Measurements from ENCODE around the gene PGF. TPM values are rescaled to one million over a fixed set of nuclear protein-coding genes. Genes with fewer than 3 reads are reported as not detected.

PGF gene
- polyA plus RNA-seq, 3 donors = 0.03 TPM; not detected in 2

DNA sequence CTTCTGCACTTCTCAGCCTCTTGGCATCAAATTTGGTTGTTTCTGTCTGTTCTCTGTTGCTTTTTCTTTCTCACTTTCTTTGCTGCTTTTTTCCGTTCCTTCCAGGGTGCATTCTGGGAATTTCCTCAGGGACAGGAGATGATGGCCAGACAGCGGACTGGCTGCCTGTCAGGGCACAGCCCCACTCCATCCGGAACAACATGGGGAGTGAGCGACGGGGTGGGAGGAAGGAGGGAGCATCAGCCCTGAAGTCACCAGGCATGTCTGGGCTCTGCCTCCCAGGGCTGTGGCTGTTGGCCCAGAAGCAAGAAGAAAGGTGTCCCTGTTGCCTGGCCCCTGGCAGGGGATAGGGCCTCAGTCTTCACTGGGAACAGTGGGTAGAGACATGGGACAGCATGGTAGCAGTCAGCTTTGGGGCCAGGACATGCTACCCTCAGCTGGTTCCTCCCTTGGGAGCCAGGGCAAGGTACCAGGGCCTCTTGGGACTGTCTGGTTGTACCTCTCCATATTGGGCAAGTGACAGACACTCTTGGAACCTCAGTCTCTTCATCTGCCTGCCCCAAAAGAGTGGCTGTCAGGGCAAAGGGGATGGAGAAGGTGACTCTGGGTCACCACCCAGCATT is 8.6 kb downstream of the PGF start:
- peaks cover 5 to 11% (median 5%) of the 10 kb centered on the region in 3 donors for H3K27me3 Mint-ChIP-seq (ENCODE audit: low read depth in 3 of 3)
- no peaks in the 10 kb centered on the region for H3K9me3 ChIP-seq (replicated peaks in 1 of 2; ENCODE audit: control insufficient read depth in 1 of 2, insufficient read depth in 1 of 2, low read length in 2 of 2)
- H3K79me2 ChIP-seq (ENCODE audit: insufficient read depth, low read length) = no peaks in the 10 kb centered on the region
- H3K4me3 Mint-ChIP-seq = no peak overlapping the region
- no peak overlapping the region for H3K27ac Mint-ChIP-seq
- no peak overlapping the region for H3K4me3 ChIP-seq (replicated peaks in 1 of 3; ENCODE audit: low read depth in 2 of 3, low read length in 3 of 3)
- TF ChIP-seq, protein P1, sequence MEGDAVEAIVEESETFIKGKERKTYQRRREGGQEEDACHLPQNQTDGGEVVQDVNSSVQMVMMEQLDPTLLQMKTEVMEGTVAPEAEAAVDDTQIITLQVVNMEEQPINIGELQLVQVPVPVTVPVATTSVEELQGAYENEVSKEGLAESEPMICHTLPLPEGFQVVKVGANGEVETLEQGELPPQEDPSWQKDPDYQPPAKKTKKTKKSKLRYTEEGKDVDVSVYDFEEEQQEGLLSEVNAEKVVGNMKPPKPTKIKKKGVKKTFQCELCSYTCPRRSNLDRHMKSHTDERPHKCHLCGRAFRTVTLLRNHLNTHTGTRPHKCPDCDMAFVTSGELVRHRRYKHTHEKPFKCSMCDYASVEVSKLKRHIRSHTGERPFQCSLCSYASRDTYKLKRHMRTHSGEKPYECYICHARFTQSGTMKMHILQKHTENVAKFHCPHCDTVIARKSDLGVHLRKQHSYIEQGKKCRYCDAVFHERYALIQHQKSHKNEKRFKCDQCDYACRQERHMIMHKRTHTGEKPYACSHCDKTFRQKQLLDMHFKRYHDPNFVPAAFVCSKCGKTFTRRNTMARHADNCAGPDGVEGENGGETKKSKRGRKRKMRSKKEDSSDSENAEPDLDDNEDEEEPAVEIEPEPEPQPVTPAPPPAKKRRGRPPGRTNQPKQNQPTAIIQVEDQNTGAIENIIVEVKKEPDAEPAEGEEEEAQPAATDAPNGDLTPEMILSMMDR (IDR thresholded peaks at IDR 0.05) = peak; percentile 69
- no peak overlapping the region for H3K27ac ChIP-seq (ENCODE audit: low read depth in 1 of 2, low read length in 2 of 2)
- H3K4me1 ChIP-seq (ENCODE audit: control insufficient read depth in 1 of 2, insufficient read depth in 2 of 2, low read length in 2 of 2) = peaks cover 20 to 22% of the 10 kb centered on the region in 2 donors
- peaks cover 25% of the 10 kb centered on the region for H3K4me1 Mint-ChIP-seq
- H3K27me3 ChIP-seq (ENCODE audit: control insufficient read depth in 2 of 2, insufficient read depth in 2 of 2, low read length in 2 of 2) = no peaks in the 10 kb centered on the region
- H2AFZ ChIP-seq (ENCODE audit: insufficient read depth, low read depth, low read length, poor library complexity, severe bottlenecking) = no peak overlapping the region
- intact Hi-C loops (cut with micrococcal nuclease) = loop anchor here in 1 of 2 donors (5.0 to 10.0 kb wide), 2 partner anchors 118 to 141 kb away; partner anchors contain the start of genes ACYP1 and ZC2HC1C
- 52% methylated on average over 3 of the region's 5 CpGs for WGBS (ENCODE audit: insufficient coverage)
- no peaks in the 10 kb centered on the region for H3K36me3 ChIP-seq (replicated peaks in 1 of 2; ENCODE audit: control insufficient read depth in 1 of 2, insufficient read depth in 2 of 2, low read length in 2 of 2)
- H3K9me3 Mint-ChIP-seq = no peaks in the 10 kb centered on the region
- peak overlapping the region; percentile 4 for H3K4me2 ChIP-seq (replicated peaks; ENCODE audit: extremely low read depth, low read length, poor library complexity, severe bottlenecking)
- H3K9ac ChIP-seq (ENCODE audit: insufficient read depth, low read length, poor library complexity, severe bottlenecking) = no peak overlapping the region
- no peaks in the 10 kb centered on the region for H4K20me1 ChIP-seq (ENCODE audit: insufficient read depth, low read length)
- DNase-seq = no peak
- no peaks in the 10 kb centered on the region for H3K36me3 Mint-ChIP-seq

DNA sequence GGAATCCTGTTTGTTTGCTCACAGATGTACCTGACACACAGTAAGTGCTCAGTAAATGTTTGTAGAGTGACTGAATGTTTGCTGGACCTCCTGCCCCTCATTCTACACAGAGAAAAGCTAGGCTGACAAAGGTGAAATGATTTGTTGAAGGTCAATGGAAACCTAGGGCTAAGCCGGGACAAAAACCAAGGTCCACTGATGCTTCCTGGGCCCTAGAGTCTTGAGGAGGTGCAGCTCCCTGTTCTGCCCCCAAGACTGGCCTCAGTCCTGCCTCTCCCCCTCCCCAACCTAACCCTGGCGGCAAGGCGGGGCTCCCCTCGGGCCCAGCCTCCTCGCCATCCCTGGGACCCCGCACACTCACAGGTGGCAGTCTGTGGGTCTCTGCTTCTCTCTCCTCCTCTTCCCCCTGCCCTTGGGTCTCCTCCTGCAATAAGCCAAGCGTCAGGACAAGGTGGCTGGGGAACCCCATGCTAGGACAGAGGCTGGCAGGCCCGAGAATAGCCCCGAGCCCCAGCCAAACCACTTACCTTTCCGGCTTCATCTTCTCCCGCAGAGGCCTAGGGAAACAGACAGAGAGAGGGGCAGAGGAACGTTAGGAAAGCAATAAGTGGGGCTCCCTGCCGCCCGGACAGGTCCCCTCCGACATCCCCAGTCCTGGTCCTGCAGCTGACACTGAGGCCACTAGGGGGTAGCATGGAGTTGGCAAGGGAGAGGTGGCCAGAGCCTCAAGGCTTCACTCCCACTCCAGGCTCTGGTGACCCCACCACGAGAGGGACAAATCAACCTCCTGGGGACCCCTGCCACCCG is 9.3 kb downstream of the PGF start:
- H3K27ac ChIP-seq (ENCODE audit: low read depth in 1 of 2, low read length in 2 of 2) = no peak overlapping the region
- peak; percentile 41 to 68 (median 59) for DNase-seq
- H3K9ac ChIP-seq (ENCODE audit: insufficient read depth, low read length, poor library complexity, severe bottlenecking) = no peak overlapping the region
- H4K20me1 ChIP-seq (ENCODE audit: insufficient read depth, low read length) = no peaks in the 10 kb centered on the region
- WGBS (ENCODE audit: insufficient coverage) = 61% methylated on average over 10 of the region's 17 CpGs
- H3K9me3 Mint-ChIP-seq = no peaks in the 10 kb centered on the region
- H2AFZ ChIP-seq (ENCODE audit: insufficient read depth, low read depth, low read length, poor library complexity, severe bottlenecking) = peak overlapping the region; percentile 53
- H3K4me3 Mint-ChIP-seq = peak overlapping the region in 1 of 2 donors; percentile 83
- H3K79me2 ChIP-seq (ENCODE audit: insufficient read depth, low read length) = no peaks in the 10 kb centered on the region
- peaks cover 32% of the 10 kb centered on the region for H3K4me1 Mint-ChIP-seq
- no peaks in the 10 kb centered on the region for H3K36me3 Mint-ChIP-seq
- TF ChIP-seq, protein P1 (IDR thresholded peaks at IDR 0.05) = peak; percentile 97
- no peak overlapping the region for H3K4me3 ChIP-seq (replicated peaks in 1 of 3; ENCODE audit: low read depth in 2 of 3, low read length in 3 of 3)
- H3K36me3 ChIP-seq (replicated peaks in 1 of 2; ENCODE audit: control insufficient read depth in 1 of 2, insufficient read depth in 2 of 2, low read length in 2 of 2) = no peaks in the 10 kb centered on the region
- no peaks in the 10 kb centered on the region for H3K27me3 ChIP-seq (ENCODE audit: control insufficient read depth in 2 of 2, insufficient read depth in 2 of 2, low read length in 2 of 2)
- intact Hi-C loops (cut with micrococcal nuclease) = loop anchor here in 1 of 2 donors (5.0 to 10.0 kb wide), 2 partner anchors 119 to 141 kb away; partner anchors contain the start of genes ACYP1 and ZC2HC1C
- H3K27ac Mint-ChIP-seq = peak overlapping the region in 3 of 7 donors; percentile 47 to 82 (median 73)
- H3K4me2 ChIP-seq (replicated peaks; ENCODE audit: extremely low read depth, low read length, poor library complexity, severe bottlenecking) = peak overlapping the region; percentile 4
- peaks cover 3 to 11% (median 8%) of the 10 kb centered on the region in 3 donors for H3K27me3 Mint-ChIP-seq (ENCODE audit: low read depth in 3 of 3)
- H3K4me1 ChIP-seq (ENCODE audit: control insufficient read depth in 1 of 2, insufficient read depth in 2 of 2, low read length in 2 of 2) = peaks cover 27 to 29% of the 10 kb centered on the region in 2 donors
- no peaks in the 10 kb centered on the region for H3K9me3 ChIP-seq (replicated peaks in 1 of 2; ENCODE audit: control insufficient read depth in 1 of 2, insufficient read depth in 1 of 2, low read length in 2 of 2)
